Glutamatergic neuron (in vitro differentiated cells): ENCODE measurements around the gene PI4KA. TPM values are rescaled to one million over a fixed set of nuclear protein-coding genes. Genes with fewer than 3 reads are reported as not detected.
"Not testable (repeated sequence)": the region's sequence is repeated elsewhere in the genome, so short reads cannot be mapped to it uniquely, and the experiment has no call there.

ENCODE experiments used
- DNase-seq: peaks from one replicate; pipeline ENCODE4 v3.0.0; 2022
- H3K27ac Mint-ChIP-seq: one replicate; pipeline ENCODE4 v1.8.0; 2020; ENCODE audit warnings: mild to moderate bottlenecking, mixed read lengths, inconsistent platforms; ENCODE audit not compliant: unreplicated experiment
- H3K27me3 Mint-ChIP-seq: one replicate; pipeline ENCODE4 v1.8.0; 2020; ENCODE audit warnings: mild to moderate bottlenecking, moderate library complexity, mixed read lengths, inconsistent platforms; ENCODE audit not compliant: unreplicated experiment
- H3K36me3 Mint-ChIP-seq: one replicate; pipeline ENCODE4 v1.8.0; 2020; ENCODE audit warnings: mild to moderate bottlenecking, mixed read lengths, inconsistent platforms; ENCODE audit not compliant: unreplicated experiment
- H3K4me1 Mint-ChIP-seq: one replicate; pipeline ENCODE4 v1.8.0; 2020; ENCODE audit warnings: mild to moderate bottlenecking, low read depth, mixed read lengths, inconsistent platforms; ENCODE audit not compliant: unreplicated experiment
- H3K4me3 Mint-ChIP-seq: one replicate; pipeline ENCODE4 v1.8.0; 2020; ENCODE audit warnings: mild to moderate bottlenecking, mixed read lengths, inconsistent platforms; ENCODE audit not compliant: unreplicated experiment
- H3K9me3 Mint-ChIP-seq: one replicate; pipeline ENCODE4 v1.8.0; 2020; ENCODE audit warnings: mild to moderate bottlenecking, moderate library complexity, mixed read lengths, inconsistent platforms; ENCODE audit not compliant: unreplicated experiment
- CTCF ChIP-seq: fragments of 200-600 bp; sonication (generic); IDR thresholded peaks from one replicate; pipeline ENCODE4 v1.5.0; 2021; ENCODE audit not compliant: partially characterized antibody, unreplicated experiment
- total RNA-seq: library from RNA; stranded (reverse); fragmentation: NEBNext Ultra II Directional; extraction: Animal tissue kit (Norgen Biotek cat#: 25700); gene quantifications from one replicate; pipeline ENCODE4 v1.2.1, GENCODE V29; 2021; ENCODE audit not compliant: unreplicated experiment

PI4KA gene
- total RNA-seq, 1 donor from 2014 or later, result 165 TPM

- Mint-ChIP-seq H3K27me3 (peaks cover 1% of the 10 kb centered on the region), H3K4me1 (peaks cover 2% of the 10 kb centered on the region), H3K36me3 (no peaks in the 10 kb centered on the region), H3K4me3 (no peak overlapping the region), H3K9me3 (no peaks in the 10 kb centered on the region), H3K27ac (no peak overlapping the region)
- no peak for TF ChIP-seq CTCF
- DNase-seq, result no peak
These were observed 14.3 kb downstream of the PI4KA start for GRCh38 chr22:20844055-20845037.

- no peak for TF ChIP-seq CTCF
- no peak overlapping the region for H3K27ac Mint-ChIP-seq
- peaks cover 1% of the 10 kb centered on the region for H3K27me3 Mint-ChIP-seq
- H3K4me3 Mint-ChIP-seq, result no peak overlapping the region
- H3K36me3 Mint-ChIP-seq, result no peaks in the 10 kb centered on the region
- H3K9me3 Mint-ChIP-seq, result no peaks in the 10 kb centered on the region
- DNase-seq, result no peak
- peaks cover 2% of the 10 kb centered on the region for H3K4me1 Mint-ChIP-seq
These were observed 15.1 kb downstream of the PI4KA start for GRCh38 chr22:20843501-20843900.

GRCh38 chr22:20840646-20841371 lies 17.8 kb downstream of the PI4KA start:
- no peak overlapping the region for H3K4me3 Mint-ChIP-seq
- H3K27me3 Mint-ChIP-seq, result peaks cover 1% of the 10 kb centered on the region
- no peaks in the 10 kb centered on the region for H3K9me3 Mint-ChIP-seq
- TF ChIP-seq CTCF, result no peak
- peaks cover 2% of the 10 kb centered on the region for H3K4me1 Mint-ChIP-seq
- no peak for DNase-seq
- H3K27ac Mint-ChIP-seq, result no peak overlapping the region
- H3K36me3 Mint-ChIP-seq, result no peaks in the 10 kb centered on the region

GRCh38 chr22:20839837-20840645 lies 18.6 kb downstream of the PI4KA start:
- no peaks in the 10 kb centered on the region for H3K27me3 Mint-ChIP-seq

GRCh38 chr22:20839354-20839753 lies 19.3 kb downstream of the PI4KA start:
- not testable (repeated sequence) for H3K27ac Mint-ChIP-seq, DNase-seq, H3K4me1 Mint-ChIP-seq, H3K4me3 Mint-ChIP-seq, H3K36me3 Mint-ChIP-seq, H3K9me3 Mint-ChIP-seq, H3K27me3 Mint-ChIP-seq

More at GRCh38 chr22:20839837-20840645, 18.6 kb downstream of the PI4KA start:
- Mint-ChIP-seq H3K4me1 (peaks cover 2% of the 10 kb centered on the region), H3K27ac (no peak overlapping the region), H3K36me3 (no peaks in the 10 kb centered on the region), H3K9me3 (no peaks in the 10 kb centered on the region), H3K4me3 (no peak overlapping the region)
- no peak for TF ChIP-seq CTCF
- DNase-seq, result no peak
